SKM-1 (cell line): ENCODE data around the gene RYK.

Source experiments
- DNase-seq: peaks from one replicate; lab custom pipeline; 2025; ENCODE audit not compliant: unreplicated experiment; lab: John Stamatoyannopoulos, UW

The RYK gene

GRCh38 chr3:134153761-134154160 lies 96.9 kb downstream of the RYK start:
- no peak for DNase-seq

- no peak for DNase-seq
These were observed 100.2 kb downstream of the RYK start for GRCh38 chr3:134150476-134150875.

GRCh38 chr3:134149286-134149685 lies 101.4 kb downstream of the RYK start:
- no peak for DNase-seq

- no peak for DNase-seq
These were observed 102.1 kb downstream of the RYK start for GRCh38 chr3:134148534-134148933.

- DNase-seq, result no peak
These were observed 103.2 kb downstream of the RYK start for GRCh38 chr3:134147411-134147810.

GRCh38 chr3:134146666-134147065 lies 104.0 kb downstream of the RYK start:
- no peak for DNase-seq

- no peak for DNase-seq
These were observed 105.5 kb downstream of the RYK start for GRCh38 chr3:134145183-134145582.

- DNase-seq, result no peak
These were observed 106.0 kb downstream of the RYK start for GRCh38 chr3:134144694-134145093.

- no peak for DNase-seq
These were observed 106.7 kb downstream of the RYK start for GRCh38 chr3:134143828-134144401.

- no peak for DNase-seq
These were observed 114.1 kb downstream of the RYK start for GRCh38 chr3:134136604-134137003.

GRCh38 chr3:134134698-134135415 lies 115.8 kb downstream of the RYK start:
- DNase-seq, result no peak

- DNase-seq, result no peak
These were observed 116.4 kb downstream of the RYK start for GRCh38 chr3:134134240-134134639.

GRCh38 chr3:134132961-134133360 lies 117.7 kb downstream of the RYK start:
- no peak for DNase-seq

- DNase-seq, result no peak
These were observed 124.5 kb downstream of the RYK start for GRCh38 chr3:134126153-134126552.

- no peak for DNase-seq
These were observed 135.9 kb downstream of the RYK start for GRCh38 chr3:134114726-134115125.

- no peak for DNase-seq
These were observed 139.0 kb downstream of the RYK start for GRCh38 chr3:134111616-134112015.

- no peak for DNase-seq
These were observed 139.7 kb downstream of the RYK start for GRCh38 chr3:134110963-134111362.
